Karpas-422 (cell line): ENCODE data around the gene PDGFC. TPM values are rescaled to one million over a fixed set of nuclear protein-coding genes. Genes with fewer than 3 reads are reported as not detected.
"Not testable (repeated sequence)": the region's sequence is repeated elsewhere in the genome, so short reads cannot be mapped to it uniquely, and the experiment has no call there.

ENCODE experiments used
- DNase-seq: peaks from one replicate; pipeline ENCODE4 v3.0.0-alpha.2; 2015
- H2AFZ ChIP-seq: fragments of 200-600 bp; sonication (generic); 2 replicates; pipeline ENCODE4 v1.6.1; 2014; ENCODE audit warnings: antibody characterized with exemption, low read length, mixed read lengths
- H3K27ac ChIP-seq: fragments of 200-600 bp; sonication (generic); 2 replicates; pipeline ENCODE4 v1.5.1; 2014; ENCODE audit warnings: mild to moderate bottlenecking, low read length, moderate library complexity
- H3K27me3 ChIP-seq: fragments of 200-600 bp; sonication (generic); 2 replicates; pipeline ENCODE4 v1.6.1; 2014; ENCODE audit warnings: low read length, mixed read lengths
- H3K36me3 ChIP-seq: fragments of 200-600 bp; sonication (generic); 2 replicates; pipeline ENCODE4 v1.6.1; 2014; ENCODE audit warnings: low read length, mixed read lengths; ENCODE audit not compliant: insufficient read depth
- H3K4me1 ChIP-seq: fragments of 200-600 bp; sonication (generic); 2 replicates; pipeline ENCODE4 v1.6.1; 2014; ENCODE audit warnings: mild to moderate bottlenecking, low read length, mixed read lengths
- H3K4me2 ChIP-seq: fragments of 200-600 bp; sonication (generic); 2 replicates; pipeline ENCODE4 v1.6.1; 2014; ENCODE audit warnings: low read length, low read depth, mild to moderate bottlenecking; ENCODE audit not compliant: poor library complexity, severe bottlenecking
- H3K4me3 ChIP-seq: fragments of 200-600 bp; sonication (generic); 2 replicates; pipeline ENCODE4 v1.5.1; 2014; ENCODE audit warnings: mild to moderate bottlenecking, antibody characterized with exemption, low read length, mixed read lengths
- H3K79me2 ChIP-seq: fragments of 200-600 bp; sonication (generic); 2 replicates; pipeline ENCODE4 v1.6.1; 2014; ENCODE audit warnings: mild to moderate bottlenecking, low read length, mixed read lengths
- H3K9ac ChIP-seq: fragments of 200-600 bp; sonication (generic); 2 replicates; pipeline ENCODE4 v1.6.0; 2014; ENCODE audit warnings: low read length
- H3K9me2 ChIP-seq: fragments of 200-600 bp; sonication (generic), shearing (Covaris generic); replicated peaks from 2 replicates; pipeline ENCODE4 v1.6.0; 2014; ENCODE audit warnings: mild to moderate bottlenecking, low read length, moderate library complexity; ENCODE audit not compliant: insufficient read depth
- H3K9me3 ChIP-seq: fragments of 300-700, 200-600 bp; sonication (generic); 2 replicates; pipeline ENCODE4 v1.6.1; 2014; ENCODE audit warnings: low read length, mixed read lengths
- H4K20me1 ChIP-seq: fragments of 200-600 bp; sonication (generic); 2 replicates; pipeline ENCODE4 v1.6.1; 2014; ENCODE audit warnings: mild to moderate bottlenecking, antibody characterized with exemption, low read length, low read depth; ENCODE audit not compliant: insufficient read depth
- total RNA-seq: library from RNA; depleted of rRNA; stranded (reverse); fragments of >200 nt; shearing (Covaris generic); gene quantifications from 2 replicates; pipeline ENCODE4 v1.2.3, GENCODE V29; 2014; ENCODE audit warnings: low replicate concordance

PDGFC gene
- total RNA-seq, 1 experiment from 2014 or later, result not detected

- no peak for DNase-seq
- no peak overlapping the region for H3K9ac ChIP-seq
- no peaks in the 10 kb centered on the region for H3K27me3 ChIP-seq
- H3K4me3 ChIP-seq, result no peak overlapping the region
- no peaks in the 10 kb centered on the region for H3K9me2 ChIP-seq
- H3K36me3 ChIP-seq, result no peaks in the 10 kb centered on the region
- H4K20me1 ChIP-seq, result no peaks in the 10 kb centered on the region
- H3K4me1 ChIP-seq, result no peaks in the 10 kb centered on the region
- H3K27ac ChIP-seq, result no peak overlapping the region
- H3K79me2 ChIP-seq, result no peaks in the 10 kb centered on the region
- H3K9me3 ChIP-seq, result peaks cover 12% of the 10 kb centered on the region; the same call in 1 of the 2 replicates
- no peak overlapping the region for H3K4me2 ChIP-seq
- no peak overlapping the region for H2AFZ ChIP-seq
Measured at GRCh38 chr4:156885374-156885773, 86.2 kb downstream of the PDGFC start.

- Histone ChIP-seq H3K27ac (no peak overlapping the region), H3K4me3 (no peak overlapping the region), H3K4me2 (no peak overlapping the region), H3K9me3 (peaks cover 10% of the 10 kb centered on the region; the same call in 1 of the 2 replicates), H3K27me3 (no peaks in the 10 kb centered on the region), H3K79me2 (no peaks in the 10 kb centered on the region), H4K20me1 (no peaks in the 10 kb centered on the region), H3K9ac (no peak overlapping the region), H3K36me3 (no peaks in the 10 kb centered on the region), H3K4me1 (no peaks in the 10 kb centered on the region), H3K9me2 (no peaks in the 10 kb centered on the region), H2AFZ (no peak overlapping the region)
- DNase-seq, result no peak
Measured at GRCh38 chr4:156884183-156884582, 87.4 kb downstream of the PDGFC start.

- no peaks in the 10 kb centered on the region for H3K79me2 ChIP-seq
- H3K36me3 ChIP-seq, result no peaks in the 10 kb centered on the region
- H4K20me1 ChIP-seq, result no peaks in the 10 kb centered on the region
- H3K4me2 ChIP-seq, result no peak overlapping the region
- H3K9me3 ChIP-seq, result no peaks in the 10 kb centered on the region
- no peak overlapping the region for H3K4me3 ChIP-seq
- DNase-seq, result no peak
- H3K27me3 ChIP-seq, result no peaks in the 10 kb centered on the region
- H3K4me1 ChIP-seq, result no peaks in the 10 kb centered on the region
- H3K27ac ChIP-seq, result no peak overlapping the region
- no peaks in the 10 kb centered on the region; the same call in 1 of the 2 replicates for H3K9me2 ChIP-seq
- no peak overlapping the region for H3K9ac ChIP-seq
- no peak overlapping the region for H2AFZ ChIP-seq
Measured at GRCh38 chr4:156875704-156876103, 95.9 kb downstream of the PDGFC start.

- Histone ChIP-seq H3K9me3 (no peaks in the 10 kb centered on the region), H3K27ac (no peak overlapping the region), H4K20me1 (no peaks in the 10 kb centered on the region), H3K9me2 (no peaks in the 10 kb centered on the region; the same call in 1 of the 2 replicates), H2AFZ (no peak overlapping the region), H3K36me3 (no peaks in the 10 kb centered on the region), H3K4me1 (no peaks in the 10 kb centered on the region), H3K79me2 (no peaks in the 10 kb centered on the region), H3K4me2 (no peak overlapping the region), H3K9ac (no peak overlapping the region), H3K4me3 (no peak overlapping the region), H3K27me3 (no peaks in the 10 kb centered on the region)
- no peak for DNase-seq
Measured at GRCh38 chr4:156875055-156875454, 96.5 kb downstream of the PDGFC start.

GRCh38 chr4:156873799-156874198 lies 97.8 kb downstream of the PDGFC start:
- Histone ChIP-seq H3K79me2 (no peaks in the 10 kb centered on the region), H3K9me2 (no peaks in the 10 kb centered on the region; the same call in 1 of the 2 replicates), H3K9me3 (no peaks in the 10 kb centered on the region), H3K27me3 (no peaks in the 10 kb centered on the region), H2AFZ (no peak overlapping the region), H3K27ac (no peak overlapping the region), H3K4me2 (no peak overlapping the region), H3K4me3 (no peak overlapping the region), H3K4me1 (no peaks in the 10 kb centered on the region), H4K20me1 (no peaks in the 10 kb centered on the region), H3K36me3 (no peaks in the 10 kb centered on the region), H3K9ac (no peak overlapping the region)
- no peak for DNase-seq

GRCh38 chr4:156870861-156871260 lies 100.7 kb downstream of the PDGFC start:
- Histone ChIP-seq H3K9me3 (no peaks in the 10 kb centered on the region; the same call in 1 of the 2 replicates), H3K9ac (no peak overlapping the region), H4K20me1 (no peaks in the 10 kb centered on the region), H3K4me3 (no peak overlapping the region), H3K27me3 (no peaks in the 10 kb centered on the region), H3K36me3 (no peaks in the 10 kb centered on the region), H3K4me1 (no peaks in the 10 kb centered on the region), H3K4me2 (no peak overlapping the region), H3K27ac (no peak overlapping the region), H2AFZ (no peak overlapping the region), H3K79me2 (no peaks in the 10 kb centered on the region), H3K9me2 (no peaks in the 10 kb centered on the region; the same call in 1 of the 2 replicates)
- DNase-seq, result no peak

GRCh38 chr4:156870131-156870530 lies 101.5 kb downstream of the PDGFC start:
- Histone ChIP-seq H3K4me1 (no peaks in the 10 kb centered on the region), H3K4me2 (no peak overlapping the region), H3K79me2 (no peaks in the 10 kb centered on the region), H3K27ac (no peak overlapping the region), H3K9ac (no peak overlapping the region), H3K9me3 (no peaks in the 10 kb centered on the region; the same call in 1 of the 2 replicates), H3K4me3 (no peak overlapping the region), H3K36me3 (no peaks in the 10 kb centered on the region), H3K9me2 (no peaks in the 10 kb centered on the region; the same call in 1 of the 2 replicates), H2AFZ (no peak overlapping the region), H4K20me1 (no peaks in the 10 kb centered on the region), H3K27me3 (no peaks in the 10 kb centered on the region)
- DNase-seq, result no peak

- not testable (repeated sequence) for H3K27me3 ChIP-seq, H3K4me1 ChIP-seq, H3K4me2 ChIP-seq, H3K36me3 ChIP-seq, H3K9me2 ChIP-seq, H2AFZ ChIP-seq, H3K27ac ChIP-seq, H3K4me3 ChIP-seq, DNase-seq, H3K79me2 ChIP-seq, H3K9ac ChIP-seq, H4K20me1 ChIP-seq, H3K9me3 ChIP-seq
Measured at GRCh38 chr4:156866088-156866487, 105.5 kb downstream of the PDGFC start.

GRCh38 chr4:156865451-156865850 lies 106.1 kb downstream of the PDGFC start:
- Histone ChIP-seq H3K79me2 (no peaks in the 10 kb centered on the region), H4K20me1 (no peaks in the 10 kb centered on the region), H3K27me3 (no peaks in the 10 kb centered on the region), H2AFZ (no peak overlapping the region), H3K4me1 (no peaks in the 10 kb centered on the region), H3K36me3 (no peaks in the 10 kb centered on the region), H3K4me3 (no peak overlapping the region), H3K4me2 (no peak overlapping the region), H3K9ac (no peak overlapping the region), H3K9me3 (no peaks in the 10 kb centered on the region; the same call in 1 of the 2 replicates), H3K9me2 (no peaks in the 10 kb centered on the region), H3K27ac (no peak overlapping the region)
- no peak for DNase-seq
